Measurements from ENCODE around the gene MACROD2.

GRCh38 chr20:15131176-15131575, 1135.9 kb downstream of the MACROD2 start:
- no peak for TF ChIP-seq CTCF (IDR thresholded peaks at IDR 0.05)
- no peak for TF ChIP-seq EP300 (IDR thresholded peaks at IDR 0.05)
- TF ChIP-seq POLR2A (IDR thresholded peaks at IDR 0.05): no peak

Data from suprapubic skin (tissue), 3 donors.